ENCODE data around the gene FAM83C.

- no peak for TF ChIP-seq FOSL2 (IDR thresholded peaks at IDR 0.05)
- no peak for TF ChIP-seq FOSL2 (CRISPR knock-in tag; IDR thresholded peaks at IDR 0.05)
- no peak for TF ChIP-seq CTCF (IDR thresholded peaks at IDR 0.05)
- TF ChIP-seq REST (IDR thresholded peaks at IDR 0.05) = no peak
- no peak for TF ChIP-seq SREBF2 (IDR thresholded peaks at IDR 0.05)
- no peak for TF ChIP-seq POLR2A (IDR thresholded peaks at IDR 0.05; ENCODE audit: low read length)
- no peak for TF ChIP-seq EP300 (IDR thresholded peaks at IDR 0.05)
- TF ChIP-seq E2F6 (IDR thresholded peaks at IDR 0.05; ENCODE audit: borderline replicate concordance, low read depth) = no peak
- no peak for TF ChIP-seq CEBPB (IDR thresholded peaks at IDR 0.05)
- no peak for TF ChIP-seq HOXB13 (CRISPR knock-in tag; IDR thresholded peaks at IDR 0.05; ENCODE audit: low read depth)
- no peak for TF ChIP-seq KDM1A (IDR thresholded peaks at IDR 0.05; ENCODE audit: low read depth)
- no peak for TF ChIP-seq USF2 (IDR thresholded peaks at IDR 0.05)
Measured at GRCh38 chr20:35237486-35237885, 54.7 kb downstream of the FAM83C start.

Data from A549 (cell line).